Erythroblast (primary cell): ENCODE data around the gene HSD3B7.

ENCODE experiments used
- DNase-seq, 2 experiments: peaks; one replicate each; lab custom pipeline; 2025; lab: John Stamatoyannopoulos, UW
- GATA1 ChIP-seq: IDR thresholded peaks from 2 replicates; pipeline ENCODE4 v1.6.1; 2011; ENCODE audit warnings: low read depth, mild to moderate bottlenecking, control low read depth, low read length, moderate library complexity
- POLR2A ChIP-seq: IDR thresholded peaks from 2 replicates; pipeline ENCODE4 v1.6.1; 2011; ENCODE audit warnings: mild to moderate bottlenecking, low read length

Gene HSD3B7

DNA sequence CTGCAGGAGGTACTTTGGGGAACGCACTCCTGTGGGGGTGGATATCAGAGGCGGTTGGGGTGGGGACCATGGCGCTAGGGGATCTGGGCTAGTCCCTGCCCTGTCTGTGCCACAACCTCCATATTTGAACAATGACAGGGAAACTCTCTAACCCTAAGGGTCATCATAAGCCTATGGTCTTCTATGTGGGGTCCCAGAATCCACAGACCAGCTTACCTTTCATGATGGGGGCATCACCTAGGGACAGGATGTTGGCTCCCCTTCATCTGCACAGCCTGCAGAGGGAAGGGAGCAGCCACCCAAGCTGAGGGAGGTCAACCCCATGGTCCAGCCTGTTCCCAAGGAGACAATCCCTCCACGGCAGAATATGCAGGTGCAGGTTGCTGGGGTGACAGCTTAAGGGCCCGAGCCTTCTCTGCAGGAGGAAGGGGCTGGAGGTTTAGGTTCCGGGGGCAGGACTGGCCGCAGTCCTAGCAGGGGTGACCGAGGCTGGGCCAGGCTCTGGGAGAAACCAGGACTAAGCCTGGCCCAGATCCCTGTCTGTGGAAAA lies 34.4 kb upstream of the HSD3B7 start:
- TF ChIP-seq GATA1 (no peak), POLR2A (no peak)
- no peak for DNase-seq

DNA sequence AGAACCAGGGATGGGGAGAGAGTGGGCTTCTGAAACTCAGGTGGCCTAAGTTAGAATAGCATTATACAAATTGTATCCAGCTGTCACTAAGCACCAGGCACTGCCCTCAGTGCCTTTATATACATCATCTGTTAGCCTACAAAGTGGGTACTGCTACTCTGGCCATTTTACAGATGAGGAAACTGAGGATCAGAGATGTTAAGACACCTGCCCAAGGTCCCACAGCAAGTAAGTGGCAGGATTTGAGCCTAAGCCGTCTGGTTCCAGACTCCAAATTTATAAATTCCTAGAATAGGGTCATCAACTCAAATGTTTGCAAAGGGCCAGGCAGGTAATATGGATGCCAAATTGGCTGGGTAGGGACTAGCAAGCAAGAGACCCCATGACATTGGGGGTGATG lies 33.8 kb upstream of the HSD3B7 start:
- TF ChIP-seq GATA1 (no peak), POLR2A (no peak)
- no peak for DNase-seq

DNA sequence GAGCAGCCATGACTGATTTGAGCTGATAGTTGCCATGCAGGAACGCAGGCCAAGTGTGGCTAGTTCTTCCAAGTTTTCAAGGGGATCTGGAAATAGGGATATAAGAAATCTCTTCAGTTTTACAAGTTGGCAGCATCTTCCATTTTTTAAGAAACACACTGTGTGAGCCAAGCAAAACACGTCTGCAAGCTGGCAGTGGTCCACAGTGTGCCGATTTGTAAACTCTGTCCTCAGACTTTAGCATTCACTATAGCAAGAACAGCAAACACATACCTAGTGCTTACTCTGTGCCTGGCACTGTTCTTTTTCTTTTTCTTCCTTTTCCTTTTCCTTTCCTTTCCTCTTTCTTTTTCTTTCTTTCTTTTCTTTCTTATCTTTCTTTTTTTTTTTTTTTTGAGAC lies 33.3 kb upstream of the HSD3B7 start:
- no peak for DNase-seq
- TF ChIP-seq GATA1 (no peak), POLR2A (no peak)

DNA sequence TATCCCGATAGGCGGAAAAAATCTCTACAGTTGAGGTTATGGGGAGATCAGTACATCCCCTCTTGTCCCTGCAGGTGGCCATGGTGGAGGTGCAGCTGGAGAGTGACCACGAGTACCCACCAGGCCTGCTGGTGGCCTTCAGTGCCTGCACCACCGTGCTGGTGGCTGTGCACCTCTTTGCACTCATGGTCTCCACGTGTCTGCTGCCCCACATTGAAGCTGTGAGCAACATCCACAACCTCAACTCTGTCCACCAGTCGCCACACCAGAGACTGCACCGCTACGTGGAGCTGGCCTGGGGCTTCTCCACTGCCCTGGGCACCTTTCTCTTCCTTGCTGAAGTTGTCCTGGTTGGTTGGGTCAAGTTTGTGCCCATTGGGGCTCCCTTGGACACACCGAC lies 31.9 kb upstream of the HSD3B7 start:
- TF ChIP-seq POLR2A (no peak), GATA1 (no peak)
- DNase-seq, result no peak

DNA sequence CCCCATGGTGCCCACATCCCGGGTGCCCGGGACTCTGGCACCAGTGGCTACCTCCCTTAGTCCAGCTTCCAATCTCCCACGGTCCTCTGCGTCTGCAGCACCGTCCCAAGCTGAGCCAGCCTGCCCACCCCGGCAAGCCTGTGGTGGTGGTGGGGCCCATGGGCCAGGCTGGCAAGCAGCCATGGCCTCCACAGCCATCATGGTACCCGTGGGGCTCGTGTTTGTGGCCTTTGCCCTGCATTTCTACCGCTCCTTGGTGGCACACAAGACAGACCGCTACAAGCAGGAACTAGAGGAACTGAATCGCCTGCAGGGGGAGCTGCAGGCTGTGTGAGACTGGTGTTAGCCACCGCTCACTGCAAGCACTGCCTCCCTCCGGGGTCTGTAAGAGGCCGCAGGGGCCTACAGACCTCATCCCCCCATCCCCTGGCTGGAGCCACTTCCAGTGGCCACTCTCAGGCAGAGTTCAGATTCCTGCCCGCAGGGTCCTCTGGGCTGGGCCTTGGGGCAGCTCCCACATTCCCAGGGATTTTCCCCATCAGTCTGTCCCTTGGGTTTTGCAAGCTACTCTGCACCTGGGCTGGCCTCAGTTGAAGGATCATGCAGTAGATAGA lies 31.4 kb upstream of the HSD3B7 start:
- peak; percentile 88 to 89 for DNase-seq
- TF ChIP-seq POLR2A (peak; percentile 20), GATA1 (no peak)

DNA sequence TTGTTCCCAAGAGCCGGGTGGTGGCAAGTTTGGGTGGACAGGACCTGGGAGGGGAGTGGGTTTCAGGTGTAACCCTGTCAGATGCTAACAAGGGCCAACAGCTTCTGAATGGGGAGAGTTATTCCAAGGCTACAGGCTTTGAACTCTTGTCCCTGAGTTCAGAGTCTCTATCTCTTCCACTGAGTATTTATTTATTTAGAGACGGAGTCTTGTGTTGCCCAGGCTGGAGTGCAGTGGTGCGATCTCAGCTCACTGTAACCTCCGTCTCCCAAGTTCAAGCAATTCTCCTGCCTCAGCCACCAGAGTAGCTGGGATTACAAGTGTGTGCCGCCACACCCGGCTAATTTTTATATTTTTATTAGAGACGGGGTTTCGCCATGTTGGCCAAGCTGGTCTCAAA lies 30.0 kb upstream of the HSD3B7 start:
- TF ChIP-seq POLR2A (peak; percentile 29), GATA1 (no peak)

DNA sequence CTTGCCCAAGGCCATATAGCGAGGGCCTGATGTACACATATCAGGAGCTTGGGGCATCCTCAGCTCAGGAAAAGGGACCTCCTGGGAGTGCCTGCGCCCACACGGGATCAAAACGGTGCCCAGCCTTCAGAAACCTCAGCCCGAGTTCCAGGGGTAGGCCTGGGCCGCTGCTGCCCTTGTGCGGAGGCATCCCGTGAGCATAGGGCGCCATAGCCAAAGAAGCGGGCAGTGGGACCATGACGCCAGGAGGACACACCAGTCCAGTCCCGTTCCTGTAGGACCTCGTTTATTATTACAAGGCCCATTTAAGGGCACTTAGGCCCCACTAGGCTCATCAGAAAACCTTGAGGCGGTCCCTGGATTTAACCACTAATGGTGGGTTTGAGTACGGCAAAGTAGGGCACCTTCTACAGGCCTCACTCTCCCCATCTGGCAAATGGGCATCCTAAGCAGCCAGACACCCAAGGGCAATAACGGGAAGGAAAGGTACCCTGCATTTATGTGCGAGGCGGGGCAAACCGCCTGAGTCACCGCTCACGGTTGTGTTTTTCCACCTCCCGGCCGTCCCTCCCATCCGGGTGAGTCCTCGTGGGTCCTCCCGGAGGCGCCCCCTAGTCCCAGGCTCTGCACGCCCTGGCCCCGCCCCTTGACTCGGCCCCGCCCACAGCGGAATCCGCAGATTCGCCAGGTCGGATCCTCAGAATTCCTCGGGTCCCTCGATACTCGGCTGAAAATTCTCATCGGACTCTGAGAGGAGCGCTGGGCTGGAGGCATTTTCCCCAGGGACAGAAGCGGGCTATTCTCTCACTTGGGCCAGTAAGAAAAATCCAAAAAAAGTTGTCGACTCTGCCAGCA lies 28.2 kb upstream of the HSD3B7 start:
- DNase-seq, result peak; percentile 86 to 90
- no peak for TF ChIP-seq POLR2A
- no peak for TF ChIP-seq GATA1

More for the DNA sequence above, 30.0 kb upstream of the HSD3B7 start:
- DNase-seq, result no peak

DNA sequence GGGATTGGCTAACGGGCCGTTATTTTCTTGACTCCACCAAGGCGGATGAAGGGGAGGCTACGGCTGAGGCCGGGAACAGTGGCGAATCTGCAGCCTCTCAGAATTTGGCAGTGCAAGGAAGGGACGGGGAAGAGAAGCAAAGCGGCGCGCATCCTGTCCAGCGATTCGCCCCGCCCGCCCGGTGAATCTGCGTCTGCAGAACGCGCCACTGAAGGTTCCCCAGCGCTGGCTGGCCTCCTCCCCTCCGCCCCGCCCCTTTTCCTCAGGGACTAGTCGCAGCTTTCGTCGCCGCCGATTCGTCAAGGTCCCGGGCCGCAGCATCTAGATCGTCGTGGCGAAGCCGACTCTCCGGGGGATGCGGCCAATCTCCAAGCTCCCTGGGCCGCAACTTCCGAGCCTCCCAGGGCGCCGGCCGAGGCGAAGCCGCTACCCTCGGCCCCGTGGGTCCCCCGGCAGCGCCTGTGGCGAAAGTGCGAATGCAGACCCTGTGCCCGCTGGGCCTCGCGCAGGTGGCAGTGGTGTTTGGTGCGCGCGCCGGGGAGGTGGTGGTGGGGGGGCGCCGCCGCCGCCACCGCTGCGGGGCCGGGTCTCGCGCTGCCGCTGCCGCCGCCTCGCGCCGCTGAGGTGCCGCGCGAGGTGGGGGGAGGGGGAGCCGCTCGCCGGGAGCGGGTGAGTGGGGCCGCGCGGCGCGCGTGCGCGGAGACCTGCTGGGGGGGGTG lies 27.4 kb upstream of the HSD3B7 start, which contains the start of gene SETD1A:
Gene SETD1A, plus strand, starts transcription at position 299 of the 719 bp plus-strand sequence. CDS start 978 bp downstream, outside the sequence.
- TF ChIP-seq POLR2A (peak; percentile 59), GATA1 (no peak)
- peak; percentile 99 for DNase-seq

DNA sequence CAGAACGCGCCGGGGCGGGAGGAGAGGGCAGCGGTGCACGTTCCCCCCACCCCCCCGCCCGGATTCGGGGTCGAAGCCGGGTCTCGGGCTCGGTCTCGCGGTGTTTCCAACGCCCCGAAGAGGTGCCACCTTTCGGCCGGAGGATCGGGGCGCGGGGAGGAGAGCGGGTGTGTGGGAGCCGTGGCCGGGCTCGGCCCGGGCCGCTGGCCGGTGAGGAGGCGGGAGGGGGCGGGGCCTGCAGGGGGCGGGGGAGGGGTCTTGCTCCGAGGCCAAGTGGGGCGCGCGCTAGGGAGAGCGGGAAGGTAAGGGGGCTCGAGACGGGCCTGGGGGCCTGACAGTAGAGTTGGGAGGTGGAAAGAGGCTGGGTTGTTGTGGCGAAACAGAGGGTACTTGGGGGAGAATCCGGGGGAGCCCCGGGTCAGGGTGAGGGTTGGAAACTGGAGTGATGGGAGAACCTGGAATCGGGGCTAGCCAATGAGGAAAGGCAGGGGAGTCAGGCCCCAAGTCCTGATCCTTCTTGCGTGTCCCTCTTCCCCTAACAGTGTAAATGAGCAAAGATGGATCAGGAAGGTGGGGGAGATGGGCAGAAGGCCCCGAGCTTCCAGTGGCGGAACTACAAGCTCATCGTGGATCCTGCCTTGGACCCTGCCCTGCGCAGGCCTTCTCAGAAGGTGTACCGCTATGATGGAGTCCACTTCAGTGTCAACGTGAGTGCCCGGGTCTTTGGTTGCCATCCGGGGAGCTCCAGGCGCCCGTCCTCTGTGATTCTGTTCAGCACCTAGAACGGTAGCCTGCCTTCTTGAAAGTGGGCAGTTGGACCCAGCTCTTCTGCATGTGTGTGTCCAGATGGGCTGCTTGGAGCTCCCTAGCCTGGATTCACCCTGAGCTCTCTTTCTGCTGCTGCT lies 26.6 kb upstream of the HSD3B7 start:
- TF ChIP-seq GATA1 (no peak), POLR2A (no peak)
- peak; percentile 79 to 81 for DNase-seq

DNA sequence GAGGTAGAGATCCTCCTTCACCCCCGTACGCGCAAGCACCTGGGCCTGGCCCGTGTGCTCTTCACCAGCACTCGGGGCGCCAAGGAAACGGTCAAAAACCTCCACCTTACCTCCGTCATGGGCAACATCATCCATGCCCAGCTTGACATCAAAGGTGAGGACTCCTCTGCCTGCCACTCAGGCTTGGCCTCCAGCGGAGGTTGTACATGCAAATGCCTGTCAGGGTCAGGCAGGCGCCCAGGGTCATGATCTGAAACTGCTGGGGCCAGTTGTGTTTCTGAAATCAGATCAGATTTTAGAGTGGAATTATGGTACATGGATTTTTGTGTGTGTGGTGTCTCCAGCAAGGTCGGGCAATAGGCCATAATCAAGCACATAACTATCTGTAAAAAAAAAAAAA lies 23.6 kb upstream of the HSD3B7 start:
- TF ChIP-seq GATA1 (no peak), POLR2A (no peak)
- no peak for DNase-seq

DNA sequence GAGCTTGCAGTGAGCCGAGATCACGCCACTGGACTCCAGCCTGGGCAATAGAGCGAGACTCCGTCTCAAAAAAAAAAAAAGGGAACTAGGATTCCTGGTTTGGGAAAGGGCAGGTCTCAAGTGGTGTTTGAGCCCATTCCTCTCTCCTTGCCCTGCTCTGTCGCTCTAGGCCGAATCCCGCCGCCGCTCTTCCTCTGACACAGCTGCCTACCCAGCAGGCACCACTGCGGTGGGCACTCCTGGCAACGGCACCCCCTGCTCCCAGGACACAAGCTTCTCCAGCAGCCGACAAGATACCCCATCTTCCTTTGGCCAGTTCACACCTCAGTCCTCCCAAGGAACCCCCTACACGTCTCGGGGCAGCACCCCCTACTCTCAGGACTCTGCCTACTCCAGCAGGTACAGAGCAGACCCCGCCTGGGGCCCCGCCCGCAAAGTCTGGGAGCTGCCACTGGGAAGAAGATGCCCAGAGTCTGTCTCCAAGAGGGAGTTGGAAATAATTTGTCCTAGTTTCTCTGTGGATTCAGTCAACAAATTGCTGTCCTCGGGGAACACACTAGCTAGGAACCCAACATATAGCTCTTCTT lies 21.0 kb upstream of the HSD3B7 start:
- no peak for DNase-seq
- TF ChIP-seq POLR2A, result no peak
- TF ChIP-seq GATA1, result no peak

DNA sequence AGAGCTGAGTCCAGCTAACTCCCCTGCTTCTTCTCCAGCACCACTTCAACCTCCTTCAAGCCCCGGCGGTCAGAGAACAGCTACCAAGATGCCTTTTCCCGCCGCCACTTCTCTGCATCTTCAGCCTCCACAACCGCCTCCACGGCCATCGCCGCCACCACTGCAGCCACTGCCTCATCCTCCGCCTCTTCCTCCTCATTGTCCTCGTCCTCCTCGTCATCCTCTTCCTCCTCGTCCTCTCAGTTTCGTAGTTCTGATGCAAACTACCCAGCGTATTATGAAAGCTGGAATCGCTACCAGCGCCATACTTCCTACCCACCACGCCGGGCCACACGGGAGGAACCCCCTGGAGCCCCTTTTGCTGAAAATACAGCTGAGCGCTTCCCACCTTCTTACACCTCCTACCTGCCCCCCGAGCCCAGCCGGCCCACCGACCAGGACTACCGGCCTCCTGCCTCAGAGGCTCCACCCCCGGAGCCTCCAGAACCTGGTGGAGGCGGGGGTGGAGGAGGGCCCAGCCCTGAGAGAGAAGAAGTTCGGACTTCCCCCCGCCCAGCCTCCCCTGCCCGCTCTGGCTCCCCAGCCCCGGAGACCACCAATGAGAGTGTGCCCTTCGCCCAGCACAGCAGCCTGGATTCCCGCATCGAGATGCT lies 20.3 kb upstream of the HSD3B7 start:
- TF ChIP-seq POLR2A (no peak), GATA1 (no peak)

DNA sequence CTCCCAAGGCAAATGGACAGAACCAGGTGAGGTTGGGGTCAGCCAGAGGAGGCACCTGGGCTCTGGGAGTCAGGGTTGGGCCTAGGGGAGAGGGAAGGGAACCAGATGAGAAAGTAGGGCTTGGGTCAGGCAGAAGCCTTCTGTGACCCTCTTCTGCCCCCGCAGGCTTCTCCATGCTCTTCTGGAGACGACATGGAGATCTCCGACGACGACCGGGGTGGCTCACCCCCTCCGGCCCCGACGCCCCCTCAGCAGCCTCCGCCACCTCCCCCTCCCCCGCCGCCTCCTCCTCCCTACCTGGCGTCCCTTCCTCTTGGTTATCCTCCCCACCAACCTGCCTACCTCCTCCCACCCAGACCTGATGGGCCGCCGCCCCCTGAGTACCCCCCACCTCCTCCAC lies 19.6 kb upstream of the HSD3B7 start:
- TF ChIP-seq POLR2A, result no peak
- TF ChIP-seq GATA1, result no peak
- DNase-seq, result no peak

More for the DNA sequence above, 20.3 kb upstream of the HSD3B7 start:
- no peak for DNase-seq
